HepG2 (cell line): ENCODE results near the gene SSBP4. TPM values are rescaled to one million over a fixed set of nuclear protein-coding genes. Genes with fewer than 3 reads are reported as not detected.
A peak's percentile ranks its signal among the peaks of the same experiment; 100 is the strongest.

ENCODE experiments used
- ARNT2 ChIP-seq: sonication (generic); formaldehyde crosslinking; IDR thresholded peaks from 2 replicates; pipeline ENCODE4 v1.8.0; 2022; ENCODE audit warnings: mild to moderate bottlenecking, low read depth, missing genetic modification reagents, moderate library complexity
- CERS6 ChIP-seq: sonication (generic); formaldehyde crosslinking; IDR thresholded peaks from 2 replicates; pipeline ENCODE4 v1.5.0; 2020; ENCODE audit warnings: missing genetic modification reagents
- DMTF1 ChIP-seq: sonication (generic); formaldehyde crosslinking; IDR thresholded peaks from 2 replicates; pipeline ENCODE4 v1.4.0; 2020; ENCODE audit warnings: mild to moderate bottlenecking, missing genetic modification reagents
- HNRNPL ChIP-seq: fragments of 200-400 bp; formaldehyde crosslinking; IDR thresholded peaks from 2 replicates; pipeline ENCODE4 v1.6.1; 2017; ENCODE audit warnings: mild to moderate bottlenecking, low read depth, low read length
- KLF6 ChIP-seq: IDR thresholded peaks from 2 replicates; pipeline ENCODE4 v1.8.0; 2016; ENCODE audit warnings: missing biosample characterization, missing genetic modification reagents
- MAF1 ChIP-seq: sonication (generic); formaldehyde crosslinking; IDR thresholded peaks from 2 replicates; pipeline ENCODE4 v1.5.0; 2020; ENCODE audit warnings: missing genetic modification reagents, borderline replicate concordance
- MAZ ChIP-seq, 2 experiments: sonication (generic) in 1 of 2; formaldehyde crosslinking in 1 of 2; IDR thresholded peaks; 2 replicates each; pipeline versions ENCODE4 v1.5.0 to v1.6.1; 2012 to 2020; ENCODE audit warnings: low read depth in 2 of 2, mild to moderate bottlenecking in 2 of 2, borderline replicate concordance in 1 of 2, improper control_type of control experiment in 1 of 2, low read length in 1 of 2, missing genetic modification reagents in 1 of 2, moderate library complexity in 1 of 2
- MNT ChIP-seq: fragments of 450-650 bp; IDR thresholded peaks from 2 replicates; pipeline ENCODE4 v1.6.1; 2016
- MZF1 ChIP-seq: sonication (generic); formaldehyde crosslinking; IDR thresholded peaks from 2 replicates; pipeline ENCODE4 v1.8.1; 2023; ENCODE audit warnings: mild to moderate bottlenecking, missing genetic modification reagents, borderline replicate concordance
- RXRB ChIP-seq: IDR thresholded peaks from 2 replicates; pipeline ENCODE4 v1.6.1; 2016; ENCODE audit warnings: borderline replicate concordance, missing genetic modification reagents, missing compliant biosample characterization
- SCMH1 ChIP-seq: sonication (generic); formaldehyde crosslinking; IDR thresholded peaks from 2 replicates; pipeline ENCODE4 v1.9.0; 2021; ENCODE audit warnings: missing genetic modification reagents, mild to moderate bottlenecking, borderline replicate concordance
- SMYD3 ChIP-seq: sonication (generic); formaldehyde crosslinking; IDR thresholded peaks from 2 replicates; pipeline ENCODE4 v1.8.1; 2023; ENCODE audit warnings: mild to moderate bottlenecking, missing genetic modification reagents
- SNAI1 ChIP-seq: sonication (generic); formaldehyde crosslinking; IDR thresholded peaks from 2 replicates; pipeline ENCODE4 v1.5.0; 2020; ENCODE audit warnings: mild to moderate bottlenecking, missing genetic modification reagents, borderline replicate concordance
- SPEN ChIP-seq: sonication (generic); formaldehyde crosslinking; IDR thresholded peaks from 2 replicates; pipeline ENCODE4 v1.5.1; 2020; ENCODE audit warnings: low read depth, mild to moderate bottlenecking, missing genetic modification reagents
- TFAP4 ChIP-seq: sonication (generic); IDR thresholded peaks from 2 replicates; pipeline ENCODE4 v1.6.1; 2016; ENCODE audit warnings: low read depth, borderline replicate concordance
- THAP11 ChIP-seq: IDR thresholded peaks from 2 replicates; pipeline ENCODE4 v1.6.1; 2016; ENCODE audit warnings: missing biosample characterization, missing genetic modification reagents
- ZC3H13 ChIP-seq: sonication (generic); formaldehyde crosslinking; IDR thresholded peaks from 2 replicates; pipeline ENCODE4 v1.8.1; 2023; ENCODE audit warnings: mild to moderate bottlenecking, missing genetic modification reagents, moderate library complexity
- ZFP90 ChIP-seq: sonication (generic); formaldehyde crosslinking; IDR thresholded peaks from 2 replicates; pipeline ENCODE4 v1.8.0; 2022; ENCODE audit warnings: missing genetic modification reagents, mild to moderate bottlenecking, inconsistent platforms, borderline replicate concordance
- ZNF430 ChIP-seq: sonication (generic); formaldehyde crosslinking; IDR thresholded peaks from 2 replicates; pipeline ENCODE4 v1.9.0; 2021; ENCODE audit warnings: mild to moderate bottlenecking, missing genetic modification reagents
- ZNF501 ChIP-seq: sonication (generic); formaldehyde crosslinking; IDR thresholded peaks from 2 replicates; pipeline ENCODE4 v1.5.1; 2020; ENCODE audit warnings: mild to moderate bottlenecking, moderate library complexity, missing genetic modification reagents
- ZNF607 ChIP-seq: sonication (generic); formaldehyde crosslinking; IDR thresholded peaks from 2 replicates; pipeline ENCODE4 v1.5.1; 2020; ENCODE audit warnings: missing genetic modification reagents, mild to moderate bottlenecking, borderline replicate concordance
- ZNF761 ChIP-seq: sonication (generic); formaldehyde crosslinking; conservative IDR thresholded peaks from 2 replicates; pipeline ENCODE4 v1.4.0; 2020; ENCODE audit warnings: mild to moderate bottlenecking, missing genetic modification reagents
- ZNF878 ChIP-seq: sonication (generic); formaldehyde crosslinking; IDR thresholded peaks from 2 replicates; pipeline ENCODE4 v1.8.1; 2023; ENCODE audit warnings: mild to moderate bottlenecking, missing genetic modification reagents, moderate library complexity
- polyA plus RNA-seq, 8 experiments: library from polyadenylated mRNA; depleted of rRNA in 3 of 8; stranded (reverse) in 7 of 8; unstranded in 1 of 8; fragments of >200 nt; fragmentation: Illumina TruSeq in 4 of 8; extraction: Trizol in 4 of 8; gene quantifications; 2 replicates each; pipeline versions ENCODE4 v1.2.1 to v1.2.3, GENCODE V29; 2011 to 2016; ENCODE audit warnings: low read depth in 4 of 8, missing spikeins in 1 of 8, mixed read lengths in 1 of 8; ENCODE audit not compliant: insufficient read depth in 1 of 8
- total RNA-seq, 5 experiments: library from RNA; depleted of rRNA; stranded (reverse); fragments of >200 nt; fragmentation: Illumina TruSeq; extraction: Trizol; gene quantifications; 2 replicates each; pipeline ENCODE4 v1.2.3, GENCODE V29; 2016; ENCODE audit warnings: low read depth in 1 of 5

The SSBP4 gene
- total and polyA plus RNA-seq, 2 of the 13 experiments (the other 11 are each of a cell fraction or from before 2014, with no cell fraction given): 20.8 to 39.5 TPM

GRCh38 chr19:18386543-18387271, 32.5 kb upstream of the SSBP4 start (continued):
- TF ChIP-seq MAZ (IDR thresholded peaks at IDR 0.05; ENCODE audit: borderline replicate concordance, low read depth, low read length) (no peak), MAZ (CRISPR knock-in tag; IDR thresholded peaks at IDR 0.05; ENCODE audit: low read depth) (peak; percentile 26; the same call in 1 of the 2 replicates), ZNF430 (CRISPR knock-in tag) (0 out of 2 replicates have a peak, but pooled peaks have one; percentile 41), ZC3H13 (CRISPR knock-in tag) (peak; percentile 25; the same call in 1 of the 2 replicates), DMTF1 (CRISPR knock-in tag) (0 out of 2 replicates have a peak, but pooled peaks have one; percentile 11), ZNF501 (CRISPR knock-in tag) (0 out of 2 replicates have a peak, but pooled peaks have one; percentile 43), MAF1 (CRISPR knock-in tag) (no peak), THAP11 (CRISPR knock-in tag) (0 out of 2 replicates have a peak, but pooled peaks have one; percentile 4), ARNT2 (CRISPR knock-in tag) (0 out of 2 replicates have a peak, but pooled peaks have one; percentile 50), MNT (no peak), SNAI1 (CRISPR knock-in tag) (peak; percentile 58; the same call in 1 of the 2 replicates), ZNF607 (CRISPR knock-in tag) (peak; percentile 48), SPEN (no peak), HNRNPL (peak; percentile 54; the same call in 1 of the 2 replicates), ZFP90 (CRISPR knock-in tag) (no peak), CERS6 (no peak), RXRB (CRISPR knock-in tag) (0 out of 2 replicates have a peak, but pooled peaks have one; percentile 15), MZF1 (CRISPR knock-in tag) (no peak), ZNF761 (CRISPR knock-in tag) (no peak), KLF6 (CRISPR knock-in tag) (0 out of 2 replicates have a peak, but pooled peaks have one; percentile 9), SMYD3 (CRISPR knock-in tag) (0 out of 2 replicates have a peak, but pooled peaks have one; percentile 42), TFAP4 (0 out of 2 replicates have a peak, but pooled peaks have one; percentile 8), ZNF878 (peak; percentile 4; the same call in 1 of the 2 replicates), SCMH1 (CRISPR knock-in tag) (no peak)
